K562 (cell line): ENCODE results near the gene DGCR8. TPM values are rescaled to one million over a fixed set of nuclear protein-coding genes. Genes with fewer than 3 reads are reported as not detected.

Experiments used
- BRCA1 ChIP-seq, 2 experiments: fragments of 450-650 bp in 1 of 2; sonication (generic) in 1 of 2; formaldehyde crosslinking in 1 of 2; IDR thresholded peaks; 2 replicates each; pipeline versions ENCODE4 v1.5.0 to v1.6.1; 2017 to 2020; ENCODE audit warnings: mild to moderate bottlenecking in 1 of 2, missing genetic modification reagents in 1 of 2
- CBX2 ChIP-seq: fragments of 200-600 bp; sonication (generic); IDR thresholded peaks from one replicate; pipeline ENCODE4 v1.6.1; 2012; ENCODE audit warnings: mild to moderate bottlenecking, low read length, inconsistent platforms; ENCODE audit not compliant: insufficient read depth, poor library complexity, severe bottlenecking
- HDAC6 ChIP-seq: IDR thresholded peaks from 2 replicates; pipeline ENCODE4 v1.6.1; 2012; ENCODE audit warnings: low read depth, mild to moderate bottlenecking, control low read depth, inconsistent platforms, low read length, moderate library complexity
- IRF2 ChIP-seq: sonication (generic); formaldehyde crosslinking; IDR thresholded peaks from 2 replicates; pipeline ENCODE4 v1.8.1; 2022; ENCODE audit warnings: mild to moderate bottlenecking, missing genetic modification reagents
- PHB ChIP-seq: fragments of 250-450 bp; sonication (Bioruptor Pico); IDR thresholded peaks from 2 replicates; pipeline ENCODE4 v1.5.0; 2021
- POLR2AphosphoS5 ChIP-seq: IDR thresholded peaks from 2 replicates; pipeline ENCODE4 v1.6.1; 2011; ENCODE audit warnings: mild to moderate bottlenecking, low read depth, low read length, moderate library complexity; ENCODE audit not compliant: control insufficient read depth, insufficient read depth
- PYGO2 ChIP-seq: fragments of 450-650 bp; IDR thresholded peaks from 2 replicates; pipeline ENCODE4 v1.6.1; 2016; ENCODE audit warnings: mild to moderate bottlenecking, missing genetic modification characterization, moderate library complexity, missing compliant biosample characterization
- SETDB1 ChIP-seq: IDR thresholded peaks from one replicate; pipeline ENCODE4 v1.6.1; 2012; ENCODE audit warnings: low read length, control low read depth, inconsistent platforms
- TAF7 ChIP-seq: fragments of 450-650 bp; IDR thresholded peaks from 2 replicates; pipeline ENCODE4 v1.6.1; 2016; ENCODE audit warnings: missing genetic modification characterization, missing compliant biosample characterization
- ZC3H4 ChIP-seq: sonication (generic); formaldehyde crosslinking; IDR thresholded peaks from 2 replicates; pipeline ENCODE4 v1.9.0; 2021; ENCODE audit warnings: missing genetic modification reagents, borderline replicate concordance
- ZNF124 ChIP-seq: sonication (generic); formaldehyde crosslinking; IDR thresholded peaks from 2 replicates; pipeline ENCODE4 v1.8.1; 2022; ENCODE audit warnings: missing genetic modification reagents
- ZNF282 ChIP-seq: sonication (generic); formaldehyde crosslinking; IDR thresholded peaks from 2 replicates; pipeline ENCODE4 v1.8.1; 2023; ENCODE audit warnings: missing genetic modification reagents
- ZNF507 ChIP-seq: conservative IDR thresholded peaks from 2 replicates; pipeline ENCODE4 v1.6.1; 2017; ENCODE audit warnings: missing genetic modification characterization, missing compliant biosample characterization
- ZNF717 ChIP-seq: fragments of 250-450 bp; sonication (Bioruptor Pico); IDR thresholded peaks from 2 replicates; pipeline ENCODE4 v1.5.0; 2021
- polyA plus RNA-seq, 8 experiments: library from polyadenylated mRNA; depleted of rRNA in 4 of 8; stranded (reverse) in 5 of 8; unstranded in 3 of 8; fragments of >200 nt; fragmentation: Nextera tagmentation in 2 of 8; fragmentation: Illumina TruSeq in 1 of 8; extraction: Ambion mirVana in 2 of 8; extraction: Trizol in 1 of 8; gene quantifications; 2 replicates each; pipeline versions ENCODE4 v1.2.1 to v1.2.3, GENCODE V29; 2011 to 2014; ENCODE audit warnings: inconsistent platforms in 1 of 8, missing spikeins in 1 of 8
- total RNA-seq, 7 experiments: library from RNA; depleted of rRNA in 6 of 7; stranded (reverse); fragments of >200 nt in 6 of 7; fragmentation: Illumina TruSeq in 2 of 7; extraction: Trizol in 2 of 7; gene quantifications; 2 replicates each; pipeline versions ENCODE4 v1.2.1 to v1.2.3, GENCODE V29; 2011 to 2021; ENCODE audit warnings: low replicate concordance in 1 of 7
- TF ChIP-seq, protein P1 (sequence below): sonication (generic); formaldehyde crosslinking; IDR thresholded peaks from 2 replicates; pipeline ENCODE4 v1.8.1; 2023; ENCODE audit warnings: mild to moderate bottlenecking, missing genetic modification reagents, moderate library complexity
- TF ChIP-seq, protein P2 (sequence below), 2 experiments: fragments of 200-800 bp in 1 of 2; sonication (Bioruptor generic) in 1 of 2; sonication (generic) in 1 of 2; formaldehyde crosslinking in 1 of 2; IDR thresholded peaks in 1 of 2; conservative IDR thresholded peaks in 1 of 2; 2 replicates each; pipeline versions ENCODE4 v1.5.0 to v1.6.1; 2016 to 2020; ENCODE audit warnings: missing compliant biosample characterization in 1 of 2, missing genetic modification characterization in 1 of 2, missing genetic modification reagents in 1 of 2
- TF ChIP-seq, protein P3 (sequence below): sonication (generic); formaldehyde crosslinking; IDR thresholded peaks from 2 replicates; pipeline ENCODE4 v1.9.0; 2022; ENCODE audit warnings: mild to moderate bottlenecking, missing genetic modification reagents

Gene DGCR8
- total and polyA plus RNA-seq, 9 of the 15 experiments (the other 6 are each of a cell fraction or from before 2014, with no cell fraction given) = 5.9 to 144 (median 80.1) TPM

DNA sequence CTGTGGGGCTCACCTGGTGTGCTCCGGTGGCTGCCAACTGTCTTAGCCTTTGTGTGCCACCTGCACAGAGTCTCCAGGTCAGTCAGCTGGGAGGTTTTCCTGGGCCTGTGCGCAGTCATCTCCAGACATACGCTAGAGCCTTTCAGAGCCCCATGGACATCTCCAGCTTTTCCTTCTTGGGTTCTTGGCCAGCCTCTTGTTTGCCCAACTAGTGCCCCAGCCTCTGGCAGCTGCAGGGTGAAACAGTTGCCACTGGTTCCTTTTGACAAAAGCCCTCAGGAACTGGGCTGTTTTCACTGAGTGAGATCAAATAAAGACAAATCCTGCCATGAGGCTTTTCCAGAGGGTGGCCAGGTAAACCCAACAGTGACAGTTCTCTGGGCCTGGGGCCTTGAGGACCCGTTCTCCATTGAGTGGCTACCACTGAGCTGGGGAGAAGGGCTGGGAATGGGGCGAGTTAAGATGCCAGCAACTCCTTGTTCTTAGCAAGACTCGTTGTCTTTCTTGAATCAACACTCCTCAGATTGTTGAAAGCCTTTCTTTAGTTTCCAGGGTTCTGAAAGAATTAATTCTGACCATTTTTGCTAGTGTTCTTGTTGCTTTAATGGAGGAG, 19.2 kb downstream of the DGCR8 start (continued):
- TF ChIP-seq POLR2AphosphoS5 (0 out of 2 replicates have a peak, but pooled peaks have one; percentile 10), PHB (0 out of 2 replicates have a peak, but pooled peaks have one; percentile 5), TAF7 (tag) (no peak), CBX2 (no peak), BRCA1 (IDR thresholded peaks at IDR 0.05) (no peak), BRCA1 (CRISPR knock-in tag; IDR thresholded peaks at IDR 0.05) (peak; percentile 62), ZNF282 (CRISPR knock-in tag) (peak; percentile 78; the same call in 1 of the 2 replicates), IRF2 (peak; percentile 88; the same call in 1 of the 2 replicates), ZNF717 (CRISPR knock-in tag) (no peak), PYGO2 (no peak), SETDB1 (peak; percentile 15), HDAC6 (peak; percentile 27; the same call in 1 of the 2 replicates), ZNF124 (CRISPR knock-in tag) (no peak), ZC3H4 (CRISPR knock-in tag) (0 out of 2 replicates have a peak, but pooled peaks have one; percentile 81), ZNF507 (tag) (peak; percentile 29)
- TF ChIP-seq, protein P1, sequence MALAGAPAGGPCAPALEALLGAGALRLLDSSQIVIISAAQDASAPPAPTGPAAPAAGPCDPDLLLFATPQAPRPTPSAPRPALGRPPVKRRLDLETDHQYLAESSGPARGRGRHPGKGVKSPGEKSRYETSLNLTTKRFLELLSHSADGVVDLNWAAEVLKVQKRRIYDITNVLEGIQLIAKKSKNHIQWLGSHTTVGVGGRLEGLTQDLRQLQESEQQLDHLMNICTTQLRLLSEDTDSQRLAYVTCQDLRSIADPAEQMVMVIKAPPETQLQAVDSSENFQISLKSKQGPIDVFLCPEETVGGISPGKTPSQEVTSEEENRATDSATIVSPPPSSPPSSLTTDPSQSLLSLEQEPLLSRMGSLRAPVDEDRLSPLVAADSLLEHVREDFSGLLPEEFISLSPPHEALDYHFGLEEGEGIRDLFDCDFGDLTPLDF = peak; percentile 43; the same call in 1 of the 2 replicates
- TF ChIP-seq, protein P2, sequence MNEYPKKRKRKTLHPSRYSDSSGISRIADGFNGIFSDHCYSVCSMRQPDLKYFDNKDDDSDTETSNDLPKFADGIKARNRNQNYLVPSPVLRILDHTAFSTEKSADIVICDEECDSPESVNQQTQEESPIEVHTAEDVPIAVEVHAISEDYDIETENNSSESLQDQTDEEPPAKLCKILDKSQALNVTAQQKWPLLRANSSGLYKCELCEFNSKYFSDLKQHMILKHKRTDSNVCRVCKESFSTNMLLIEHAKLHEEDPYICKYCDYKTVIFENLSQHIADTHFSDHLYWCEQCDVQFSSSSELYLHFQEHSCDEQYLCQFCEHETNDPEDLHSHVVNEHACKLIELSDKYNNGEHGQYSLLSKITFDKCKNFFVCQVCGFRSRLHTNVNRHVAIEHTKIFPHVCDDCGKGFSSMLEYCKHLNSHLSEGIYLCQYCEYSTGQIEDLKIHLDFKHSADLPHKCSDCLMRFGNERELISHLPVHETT (CRISPR knock-in tag; conservative IDR thresholded peaks at IDR 0.05 in 1 of 2, IDR thresholded peaks at IDR 0.05 in 1 of 2) = peak in 1 of 2 experiments; percentile 93; a peak in 1 of 4 replicates
- TF ChIP-seq, protein P3, sequence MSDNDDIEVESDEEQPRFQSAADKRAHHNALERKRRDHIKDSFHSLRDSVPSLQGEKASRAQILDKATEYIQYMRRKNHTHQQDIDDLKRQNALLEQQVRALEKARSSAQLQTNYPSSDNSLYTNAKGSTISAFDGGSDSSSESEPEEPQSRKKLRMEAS (CRISPR knock-in tag) = peak; percentile 59
- TF ChIP-seq, all 486 proteins: peak for 17
